Measurements from ENCODE around the gene PSMA2. TPM values are rescaled to one million over a fixed set of nuclear protein-coding genes. Genes with fewer than 3 reads are reported as not detected.

The PSMA2 gene
- total RNA-seq, 1 experiment from 2014 or later: 152 TPM

- H3K27me3 ChIP-seq (ENCODE audit: insufficient read depth, low read length): no peaks in the 10 kb centered on the region; the same call in 1 of the 2 replicates
- RAD21 ChIA-PET (ENCODE audit: low non-redundant PET in 1 of 2, low total read pairs in 2 of 2, uncharacterized antibody in 2 of 2, unreplicated experiment in 2 of 2): no interaction called here
- H3K4me1 ChIP-seq (ENCODE audit: control insufficient read depth in 1 of 2, insufficient read depth in 2 of 2, low read length in 2 of 2): no peaks in the 10 kb centered on the region
- no peak overlapping the region for H3K4me3 ChIP-seq (replicated peaks in 1 of 2; ENCODE audit: low read depth in 1 of 2, low read length in 2 of 2)
- no peak for DNase-seq (ENCODE audit: low read depth, low spot score)
- POLR2A ChIA-PET: interaction anchor here (0.7 kb wide), 1 partner anchor 297 kb away, joined by 3 read pairs; no protein-coding TSS in a partner anchor
- CTCF ChIA-PET: interaction anchor here (0.5 to 2.0 kb wide), 5 partner anchors 10 to 946 kb away, joined by 3 to 14 read pairs (median 5); no protein-coding TSS in a partner anchor
- H3K79me2 ChIP-seq (ENCODE audit: insufficient read depth, low read length): no peaks in the 10 kb centered on the region
- no peak overlapping the region for H2AFZ ChIP-seq (ENCODE audit: low read depth, low read length, poor library complexity, severe bottlenecking)
- no peak overlapping the region for H3K4me2 ChIP-seq (ENCODE audit: low read length)
- H3K9ac ChIP-seq (ENCODE audit: low read length): no peak overlapping the region
- H3K36me3 ChIP-seq (ENCODE audit: control insufficient read depth in 1 of 2, insufficient read depth in 2 of 2, low read length in 2 of 2): no peaks in the 10 kb centered on the region
- H3K9me3 ChIP-seq (ENCODE audit: control insufficient read depth in 1 of 2, insufficient read depth in 1 of 2, low read depth in 1 of 2, low read length in 2 of 2): no peaks in the 10 kb centered on the region
- TF ChIP-seq CEBPB (IDR thresholded peaks at IDR 0.05; ENCODE audit: low read depth): no peak
- TF ChIP-seq CBX3 (IDR thresholded peaks at IDR 0.05; ENCODE audit: low read depth): no peak
- no peak for TF ChIP-seq CTCF (IDR thresholded peaks at IDR 0.05 in 2 of 3, conservative IDR thresholded peaks at IDR 0.05 in 1 of 3; ENCODE audit: borderline replicate concordance in 1 of 3, insufficient read depth in 1 of 3, low read depth in 2 of 3, low read length in 2 of 3)
- TF ChIP-seq JUND (IDR thresholded peaks at IDR 0.05): no peak
- TF ChIP-seq ZFX (IDR thresholded peaks at IDR 0.05): no peak
- TF ChIP-seq ELF1 (IDR thresholded peaks at IDR 0.05; ENCODE audit: borderline replicate concordance, low read depth): no peak
- TF ChIP-seq MAX (IDR thresholded peaks at IDR 0.05): no peak
- TF ChIP-seq SP1 (IDR thresholded peaks at IDR 0.05; ENCODE audit: low read depth): no peak
- TF ChIP-seq ZNF274 (IDR thresholded peaks at IDR 0.05; ENCODE audit: low read depth, low read length): no peak
- TF ChIP-seq POLR2AphosphoS5 (IDR thresholded peaks at IDR 0.05; ENCODE audit: low read depth, low read length): no peak
- TF ChIP-seq SRF (IDR thresholded peaks at IDR 0.05; ENCODE audit: low read depth): no peak
- TF ChIP-seq ZBTB33 (IDR thresholded peaks at IDR 0.05; ENCODE audit: extremely low read depth, insufficient replicate concordance, low read length): no peak
- TF ChIP-seq RAD21 (IDR thresholded peaks at IDR 0.05; ENCODE audit: low read depth): no peak
- TF ChIP-seq ATF3 (IDR thresholded peaks at IDR 0.05): no peak
- no peak for TF ChIP-seq SIN3A (IDR thresholded peaks at IDR 0.05; ENCODE audit: low read depth)
- TF ChIP-seq YY1 (IDR thresholded peaks at IDR 0.05; ENCODE audit: extremely low read depth, insufficient replicate concordance, low read depth, low read length): no peak
- no peak for TF ChIP-seq FOSL1 (IDR thresholded peaks at IDR 0.05; ENCODE audit: low read depth)
- intact Hi-C loops (cut with micrococcal nuclease): loop anchor here (10.0 kb wide), 1 partner anchor 912 kb away; no protein-coding TSS in a partner anchor
- H4K20me1 ChIP-seq (ENCODE audit: insufficient read depth): no peaks in the 10 kb centered on the region
- ATAC-seq: no peak
- no peaks in the 10 kb centered on the region for H3K9me2 ChIP-seq (ENCODE audit: insufficient read depth)
- BruUV-seq (replicated peaks): no TSS peak
- H3K27ac ChIP-seq (ENCODE audit: low read depth, low read length): no peak overlapping the region
Measured at GRCh38 chr7:42886893-42887505, 45.0 kb downstream of the PSMA2 start.
